Mucosa of stomach (tissue), 1 donor: ENCODE results near the gene KCNB1.

ENCODE experiments used
- H3K27me3 ChIP-seq: one replicate; pipeline ENCODE4 v1.7.0; 2013; ENCODE audit warnings: mild to moderate bottlenecking, low read length; ENCODE audit not compliant: control insufficient read depth, insufficient read depth
- H3K36me3 ChIP-seq: one replicate; pipeline ENCODE4 v1.7.0; 2013; ENCODE audit warnings: low read length; ENCODE audit not compliant: control insufficient read depth, insufficient read depth
- H3K4me1 ChIP-seq: one replicate; pipeline ENCODE4 v1.7.0; 2013; ENCODE audit warnings: mild to moderate bottlenecking, low read length; ENCODE audit not compliant: control insufficient read depth, insufficient read depth
- H3K4me3 ChIP-seq: one replicate; pipeline ENCODE4 v1.7.0; 2013; ENCODE audit warnings: low read length
- H3K9ac ChIP-seq: one replicate; pipeline ENCODE4 v1.7.0; 2013; ENCODE audit warnings: mild to moderate bottlenecking, low read length, moderate library complexity
- H3K9me3 ChIP-seq: one replicate; pipeline ENCODE4 v1.7.0; 2013; ENCODE audit warnings: mild to moderate bottlenecking, low read length, moderate library complexity; ENCODE audit not compliant: control insufficient read depth
- donor health status: Pancreatic carcinoma.

The KCNB1 gene

DNA sequence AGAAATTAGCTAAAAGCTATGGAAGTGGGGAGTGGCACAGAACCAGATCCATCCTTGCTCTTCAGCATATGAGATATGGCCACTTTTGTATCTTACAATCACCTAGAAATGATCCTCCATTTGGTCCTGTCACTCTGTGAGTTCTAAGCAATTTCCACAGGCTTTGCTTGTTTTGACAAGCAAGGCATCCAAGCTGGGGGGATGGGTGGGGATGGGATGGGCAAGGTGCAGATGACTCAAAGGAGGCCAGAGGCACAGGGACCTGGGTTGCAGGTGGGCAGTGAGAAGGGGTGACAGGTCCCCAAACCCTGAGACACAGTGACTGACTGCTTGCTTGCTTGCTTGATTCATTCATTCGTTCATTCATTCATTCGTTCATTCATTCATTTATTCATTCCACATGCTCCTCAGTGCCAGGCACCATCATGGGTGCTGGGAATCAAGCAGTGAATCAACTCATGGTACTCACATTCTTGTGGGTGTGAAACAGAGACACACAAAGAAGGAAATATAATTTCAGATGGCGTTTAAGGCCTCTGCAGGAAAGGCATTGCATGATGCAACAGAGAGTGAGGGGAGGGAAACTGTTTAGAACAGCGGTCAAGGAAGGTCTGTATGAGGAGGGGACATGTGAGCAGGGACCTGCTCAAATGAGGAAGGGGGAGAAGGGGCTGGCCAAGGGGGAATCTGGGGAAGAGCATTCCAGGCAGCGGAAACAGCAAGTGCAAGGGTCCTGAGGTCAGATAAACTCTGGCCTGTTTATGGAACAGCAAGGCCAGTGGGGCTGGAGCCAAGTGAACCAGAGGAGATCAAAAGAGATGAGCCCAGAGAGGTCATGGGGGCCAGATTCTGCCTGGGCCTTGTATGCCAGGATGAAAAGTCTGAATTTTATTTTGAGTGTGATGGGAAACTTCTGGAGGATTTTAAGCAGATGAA, 3.4 kb downstream of the KCNB1 start:
- H3K4me3 ChIP-seq = no peak overlapping the region
- H3K27me3 ChIP-seq = peaks cover 26% of the 10 kb centered on the region
- no peaks in the 10 kb centered on the region for H3K9me3 ChIP-seq
- peaks cover 13% of the 10 kb centered on the region for H3K4me1 ChIP-seq
- H3K9ac ChIP-seq = no peak overlapping the region
- H3K36me3 ChIP-seq = no peaks in the 10 kb centered on the region

DNA sequence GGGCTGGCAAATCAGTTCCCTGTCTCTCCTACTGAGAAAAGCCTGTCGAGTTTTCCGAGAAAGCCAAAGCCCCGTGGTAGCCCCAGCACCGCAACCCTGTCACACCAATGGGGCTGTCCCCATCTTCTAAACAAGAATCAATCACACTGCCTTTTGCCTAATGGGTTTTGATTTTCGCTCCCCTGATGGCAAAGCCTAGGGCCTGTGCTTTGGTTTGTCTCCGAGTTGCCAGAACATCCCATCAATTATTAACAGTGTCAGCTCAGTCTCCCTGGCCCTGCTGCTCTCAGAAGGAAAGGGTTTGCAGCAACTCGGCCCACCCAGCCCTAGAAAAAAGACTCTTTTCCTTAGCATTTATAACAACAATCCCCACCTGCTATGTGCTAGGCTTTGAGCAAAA, 4.2 kb downstream of the KCNB1 start:
- H3K4me3 ChIP-seq = no peak overlapping the region
- no peak overlapping the region for H3K9ac ChIP-seq
- H3K27me3 ChIP-seq = peaks cover 21% of the 10 kb centered on the region
- peaks cover 13% of the 10 kb centered on the region for H3K4me1 ChIP-seq
- no peaks in the 10 kb centered on the region for H3K9me3 ChIP-seq
- H3K36me3 ChIP-seq = no peaks in the 10 kb centered on the region

DNA sequence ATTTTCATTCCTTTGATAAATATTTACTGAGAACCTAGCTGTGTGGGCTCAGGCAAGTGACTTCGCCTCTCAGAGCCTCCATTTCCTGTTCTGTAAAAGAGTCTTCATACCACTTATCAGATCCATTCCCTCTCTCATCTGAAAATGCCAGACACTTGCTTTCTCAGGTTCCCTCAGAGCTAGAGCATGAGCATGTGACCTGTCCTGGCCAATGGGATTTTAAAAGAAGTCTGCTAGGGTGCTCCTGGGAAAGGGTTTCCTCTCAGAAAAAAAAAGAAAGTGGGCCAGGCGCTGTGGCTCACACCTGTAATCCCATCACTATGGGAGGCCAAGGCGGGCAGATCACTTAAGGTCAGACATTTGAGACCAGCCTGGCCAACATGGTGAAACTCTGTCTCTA, 5.3 kb downstream of the KCNB1 start:
- Histone ChIP-seq H3K27me3 (peaks cover 14% of the 10 kb centered on the region), H3K4me3 (no peak overlapping the region), H3K36me3 (no peaks in the 10 kb centered on the region), H3K9me3 (no peaks in the 10 kb centered on the region), H3K9ac (no peak overlapping the region), H3K4me1 (peaks cover 13% of the 10 kb centered on the region)

DNA sequence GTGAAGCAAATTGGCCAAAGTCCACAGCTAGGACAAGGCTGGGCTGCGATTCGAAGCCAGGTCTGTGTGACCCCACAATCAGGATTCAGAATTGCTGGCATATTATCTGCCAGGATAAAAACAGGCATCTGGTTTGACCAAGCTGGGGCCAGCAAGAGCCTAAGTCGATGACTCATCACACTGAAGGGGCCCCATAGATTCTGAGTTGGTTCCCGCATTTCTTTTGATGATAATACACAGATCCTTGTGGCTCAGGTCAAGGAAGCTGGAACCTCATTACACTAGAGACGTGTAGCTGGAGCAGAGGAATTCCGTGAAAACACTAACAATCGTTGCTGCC, 6.5 kb downstream of the KCNB1 start:
- Histone ChIP-seq H3K36me3 (no peaks in the 10 kb centered on the region), H3K27me3 (peaks cover 14% of the 10 kb centered on the region), H3K4me1 (peaks cover 13% of the 10 kb centered on the region), H3K9ac (no peak overlapping the region), H3K9me3 (no peaks in the 10 kb centered on the region), H3K4me3 (no peak overlapping the region)

DNA sequence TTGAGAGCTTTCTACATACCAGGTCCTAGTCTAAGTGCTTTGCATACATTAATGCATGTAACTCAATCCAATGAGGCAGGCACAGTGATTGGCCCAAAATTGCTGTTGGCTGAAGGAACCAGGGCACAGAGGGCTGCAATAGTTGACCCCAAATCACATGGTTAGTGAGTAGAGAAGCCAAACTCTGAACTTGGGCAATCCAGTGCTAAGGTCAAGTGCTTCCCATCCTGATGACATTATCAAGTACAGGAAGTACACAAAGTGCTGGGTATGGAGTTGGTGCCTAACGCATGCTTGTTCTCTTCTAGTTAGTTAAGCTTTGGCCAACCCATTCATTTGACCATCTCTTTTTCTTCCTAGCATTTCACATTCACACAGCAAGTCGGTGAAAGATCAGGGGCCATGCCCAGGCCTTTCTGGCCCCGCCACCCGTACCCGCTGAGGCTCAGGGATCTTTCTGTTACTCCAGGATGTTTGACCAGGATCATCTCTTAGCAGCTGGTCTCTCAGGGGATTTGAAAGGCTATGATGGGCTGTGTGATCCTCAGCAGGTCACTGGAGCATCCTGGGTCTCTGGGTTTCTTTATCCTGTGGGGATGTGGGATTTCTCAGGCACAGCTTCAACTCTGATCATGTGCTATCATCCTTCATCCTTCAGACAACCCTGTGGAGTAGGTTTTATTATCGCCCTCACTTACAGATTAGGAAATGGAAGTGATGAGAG, 7.0 kb downstream of the KCNB1 start:
- Histone ChIP-seq H3K36me3 (no peaks in the 10 kb centered on the region), H3K9ac (no peak overlapping the region), H3K4me3 (no peak overlapping the region), H3K4me1 (peaks cover 13% of the 10 kb centered on the region), H3K9me3 (no peaks in the 10 kb centered on the region), H3K27me3 (peaks cover 14% of the 10 kb centered on the region)

DNA sequence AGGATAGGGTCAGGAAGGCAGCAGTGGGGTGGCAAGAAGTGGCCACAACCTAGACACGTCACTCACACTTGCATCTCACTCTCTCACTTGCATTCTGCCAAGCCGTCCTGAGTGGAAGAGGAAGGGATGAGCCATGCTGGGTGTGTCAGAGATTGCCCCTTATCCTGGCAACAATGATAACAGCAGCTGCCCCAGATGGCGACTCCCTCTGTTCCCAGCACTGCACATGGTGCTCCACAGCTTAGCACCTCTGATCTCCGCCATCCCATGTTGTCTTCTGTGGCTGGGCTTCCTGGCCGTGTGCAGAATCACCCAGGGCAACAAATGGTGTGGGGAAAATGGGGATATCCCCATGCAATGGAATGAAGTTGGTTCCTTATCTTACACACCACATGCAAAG, 11.1 kb downstream of the KCNB1 start:
- no peaks in the 10 kb centered on the region for H3K36me3 ChIP-seq
- H3K9ac ChIP-seq = no peak overlapping the region
- peaks cover 5% of the 10 kb centered on the region for H3K27me3 ChIP-seq
- no peaks in the 10 kb centered on the region for H3K9me3 ChIP-seq
- H3K4me3 ChIP-seq = no peak overlapping the region
- no peaks in the 10 kb centered on the region for H3K4me1 ChIP-seq

DNA sequence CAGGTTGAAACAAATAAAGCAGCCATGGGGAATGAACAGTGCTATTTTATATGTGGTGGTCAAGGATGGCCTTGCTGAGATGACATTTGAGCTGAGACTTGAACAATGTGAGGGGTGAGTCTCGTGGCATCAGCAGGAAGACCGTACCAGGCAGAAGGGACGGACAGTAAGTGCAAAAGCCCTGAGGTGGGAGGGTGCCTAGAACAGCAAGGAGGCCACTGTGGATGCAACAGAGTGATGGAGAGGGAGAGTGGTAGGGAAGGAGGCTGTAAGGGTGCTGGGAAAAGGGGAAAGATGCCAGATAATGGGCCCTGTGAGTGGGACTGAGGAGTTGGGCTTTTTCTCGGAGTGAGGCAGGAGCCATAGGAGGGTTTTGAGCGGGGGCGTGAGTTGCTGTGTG, 11.5 kb downstream of the KCNB1 start:
- no peaks in the 10 kb centered on the region for H3K4me1 ChIP-seq
- H3K36me3 ChIP-seq = no peaks in the 10 kb centered on the region
- peaks cover 1% of the 10 kb centered on the region for H3K27me3 ChIP-seq
- no peaks in the 10 kb centered on the region for H3K9me3 ChIP-seq
- no peak overlapping the region for H3K4me3 ChIP-seq
- H3K9ac ChIP-seq = no peak overlapping the region

DNA sequence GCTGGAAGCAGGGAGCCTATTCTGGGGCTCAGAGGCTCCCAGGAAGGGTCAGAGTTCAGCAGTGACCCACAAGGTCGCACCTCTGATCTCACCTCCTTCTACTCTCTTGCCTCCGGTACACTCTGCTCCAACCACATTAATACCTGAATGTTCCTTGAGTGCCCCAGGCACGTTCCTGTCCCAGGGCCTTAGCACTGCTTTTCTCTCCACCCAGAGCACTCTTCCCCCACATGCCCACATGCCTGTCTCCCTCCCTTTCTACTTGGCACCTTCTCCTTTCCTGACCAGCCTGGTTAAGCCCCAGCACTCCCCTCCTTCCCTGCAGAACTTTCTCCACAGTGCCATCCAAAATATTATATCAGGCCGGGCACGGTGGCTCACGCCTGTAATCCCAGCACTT, 13.4 kb downstream of the KCNB1 start:
- Histone ChIP-seq H3K4me1 (no peaks in the 10 kb centered on the region), H3K4me3 (no peak overlapping the region), H3K9ac (no peak overlapping the region), H3K27me3 (no peaks in the 10 kb centered on the region), H3K9me3 (no peaks in the 10 kb centered on the region), H3K36me3 (no peaks in the 10 kb centered on the region)

DNA sequence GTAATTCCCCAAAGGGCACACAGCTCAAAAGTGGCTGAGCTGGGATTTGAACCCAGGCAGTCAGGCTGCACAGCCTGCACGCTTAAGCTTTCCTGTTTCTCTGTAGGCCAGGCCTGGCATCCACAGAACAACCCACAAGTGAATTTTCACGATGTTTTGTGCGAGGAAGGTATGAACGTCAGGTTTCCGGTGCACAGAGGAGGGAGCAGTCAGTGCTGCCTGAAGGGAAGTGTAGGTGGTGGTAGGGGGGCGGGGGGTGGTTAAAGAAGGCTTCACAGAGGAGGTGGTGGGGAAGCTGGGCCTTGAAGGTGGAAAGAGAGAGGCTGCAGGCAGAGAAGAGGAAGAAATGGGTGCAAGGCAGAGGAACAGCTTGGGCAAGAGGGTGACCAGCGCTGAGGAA, 14.1 kb downstream of the KCNB1 start:
- Histone ChIP-seq H3K9ac (no peak overlapping the region), H3K4me1 (no peaks in the 10 kb centered on the region), H3K9me3 (no peaks in the 10 kb centered on the region), H3K27me3 (no peaks in the 10 kb centered on the region), H3K36me3 (no peaks in the 10 kb centered on the region), H3K4me3 (no peak overlapping the region)

DNA sequence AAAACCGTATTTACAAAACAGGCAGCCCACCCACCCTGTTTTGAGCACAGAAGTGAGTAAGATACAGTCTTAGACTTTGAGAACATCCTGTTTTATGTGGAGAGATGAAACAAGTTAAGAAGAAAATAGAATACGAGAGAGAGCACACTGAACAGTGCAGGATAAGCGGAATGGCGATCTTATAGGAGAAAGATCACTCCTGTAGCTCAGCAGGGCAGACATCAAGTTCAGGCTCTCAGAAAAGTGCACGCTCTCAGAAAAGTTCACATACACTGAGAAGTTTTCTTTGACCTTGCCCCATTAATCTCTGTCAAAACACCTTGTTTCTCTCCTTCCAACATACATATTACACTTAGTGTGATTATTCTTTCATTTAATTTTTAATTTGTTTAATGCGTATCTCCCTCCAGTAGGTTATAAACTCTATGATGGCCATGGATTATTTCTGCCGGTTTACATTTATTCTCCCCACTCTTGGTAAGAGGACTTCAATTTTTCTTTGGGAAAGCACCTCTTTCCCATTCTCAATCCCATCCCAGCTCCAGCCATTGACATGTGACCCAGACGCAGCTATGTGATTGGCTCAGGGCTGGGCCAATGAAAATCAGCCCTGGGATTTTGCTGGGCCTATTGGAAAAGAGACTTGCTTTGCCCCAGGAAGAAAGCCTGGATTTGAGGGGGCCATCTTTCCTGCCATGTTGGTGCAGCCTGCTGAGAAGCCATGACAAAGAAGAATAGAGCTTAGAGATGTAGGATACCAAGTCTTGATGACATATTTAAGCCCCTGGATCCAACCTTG, 16.2 kb downstream of the KCNB1 start:
- Histone ChIP-seq H3K4me1 (no peaks in the 10 kb centered on the region), H3K4me3 (no peak overlapping the region), H3K27me3 (no peaks in the 10 kb centered on the region), H3K9me3 (no peaks in the 10 kb centered on the region), H3K9ac (no peak overlapping the region), H3K36me3 (no peaks in the 10 kb centered on the region)

DNA sequence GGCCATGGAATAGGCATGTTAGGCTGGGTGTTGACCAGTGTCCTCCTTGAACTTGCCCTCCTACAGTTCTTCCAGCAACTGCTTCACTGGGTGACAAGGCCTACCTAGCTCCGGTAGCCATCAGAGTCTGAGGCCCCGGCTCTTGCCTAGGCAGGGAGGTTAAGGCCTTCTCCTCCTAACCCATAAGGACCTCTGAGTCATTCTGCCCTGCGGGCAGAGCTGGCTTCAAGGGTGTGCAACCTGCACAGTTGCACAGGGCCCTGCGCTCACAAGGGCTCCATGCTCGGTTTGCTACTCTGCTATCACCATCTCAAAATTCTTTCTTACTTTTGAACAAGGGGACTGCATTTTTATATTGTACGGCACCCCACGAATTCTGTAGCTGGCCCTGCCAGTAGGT, 17.9 kb downstream of the KCNB1 start:
- no peaks in the 10 kb centered on the region for H3K36me3 ChIP-seq
- H3K27me3 ChIP-seq = no peaks in the 10 kb centered on the region
- no peaks in the 10 kb centered on the region for H3K4me1 ChIP-seq
- no peak overlapping the region for H3K9ac ChIP-seq
- no peak overlapping the region for H3K4me3 ChIP-seq
- H3K9me3 ChIP-seq = no peaks in the 10 kb centered on the region

DNA sequence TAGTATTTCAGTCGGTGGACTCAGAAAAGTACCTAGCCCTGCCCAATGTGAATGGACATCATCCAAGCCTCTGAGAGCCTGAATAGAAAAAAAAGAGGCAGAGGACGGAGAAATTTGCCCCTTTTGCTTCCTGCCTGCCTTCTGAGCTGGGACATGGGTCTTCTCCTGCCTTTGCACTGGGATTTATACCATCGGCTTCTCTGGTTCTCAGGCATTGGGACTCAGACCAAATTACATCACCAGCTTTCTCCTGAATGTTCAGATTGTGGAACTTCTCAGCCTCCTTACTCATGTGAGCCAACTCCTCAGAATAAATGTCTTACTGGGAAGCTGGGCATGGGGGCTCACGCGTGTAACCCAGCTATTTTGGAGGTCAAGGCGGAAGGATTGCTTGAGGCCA, 19.8 kb downstream of the KCNB1 start:
- Histone ChIP-seq H3K36me3 (no peaks in the 10 kb centered on the region), H3K9me3 (no peaks in the 10 kb centered on the region), H3K9ac (no peak overlapping the region), H3K4me3 (no peak overlapping the region), H3K27me3 (no peaks in the 10 kb centered on the region), H3K4me1 (no peaks in the 10 kb centered on the region)
